Epithelial cell of proximal tubule (primary cell): ENCODE data around the gene ANLN. TPM values are rescaled to one million over a fixed set of nuclear protein-coding genes. Genes with fewer than 3 reads are reported as not detected.
A peak's percentile ranks its signal among the peaks of the same experiment; 100 is the strongest.
"Not testable (repeated sequence)": the region's sequence is repeated elsewhere in the genome, so short reads cannot be mapped to it uniquely, and the experiment has no call there.

ENCODE experiments used
- DNase-seq: peaks from one replicate; pipeline ENCODE4 v3.0.0-alpha.2; 2011; ENCODE audit warnings: low read depth
- H3K4me3 ChIP-seq: 2 replicates; pipeline ENCODE4 v1.5.1; 2011; ENCODE audit warnings: low read depth, mild to moderate bottlenecking, low read length
- CTCF ChIP-seq: conservative IDR thresholded peaks from 2 replicates; pipeline ENCODE4 v1.5.1; 2012; ENCODE audit warnings: low read depth, mild to moderate bottlenecking, low read length
- total RNA-seq: library from RNA; depleted of rRNA; stranded (reverse); fragments of >200 nt; gene quantifications from 2 replicates; pipeline ENCODE4 v1.2.3, GENCODE V29; 2015

ANLN gene
- total RNA-seq, 1 donor from 2014 or later: 155 TPM

GRCh38 chr7:36464271-36464670 lies 74.6 kb downstream of the ANLN start:
- no peak for TF ChIP-seq CTCF
- H3K4me3 ChIP-seq: no peak overlapping the region
- no peak for DNase-seq

- not testable (repeated sequence) for DNase-seq, H3K4me3 ChIP-seq
Measured at GRCh38 chr7:36466001-36466400, 76.3 kb downstream of the ANLN start.

- no peak for TF ChIP-seq CTCF
- DNase-seq: no peak
- H3K4me3 ChIP-seq: no peak overlapping the region
Measured at GRCh38 chr7:36468370-36469101, 78.9 kb downstream of the ANLN start.

DNA sequence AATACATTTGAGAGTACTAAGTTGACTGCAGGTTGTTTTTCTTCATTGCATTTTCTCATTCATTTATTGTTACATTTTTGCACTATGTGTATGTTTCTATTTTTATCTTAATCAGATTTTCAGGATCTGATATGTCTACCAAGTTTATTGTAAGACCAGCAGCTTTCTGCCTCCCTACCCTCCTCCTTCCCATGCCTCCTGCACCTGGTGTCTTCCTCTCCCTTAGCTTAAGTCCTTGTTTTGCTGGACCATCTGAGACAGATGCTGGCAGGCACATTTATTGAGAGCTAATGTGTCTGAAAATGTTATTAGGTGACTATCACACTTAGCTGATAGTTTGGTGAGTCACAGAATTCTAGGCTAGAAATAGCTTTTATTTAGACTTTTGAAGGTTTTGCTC lies 79.6 kb downstream of the ANLN start:
- no peak for DNase-seq
- H3K4me3 ChIP-seq: no peak overlapping the region
- no peak for TF ChIP-seq CTCF

GRCh38 chr7:36472141-36472729 lies 82.6 kb downstream of the ANLN start:
- no peak for TF ChIP-seq CTCF
- no peak overlapping the region for H3K4me3 ChIP-seq
- DNase-seq: no peak

DNA sequence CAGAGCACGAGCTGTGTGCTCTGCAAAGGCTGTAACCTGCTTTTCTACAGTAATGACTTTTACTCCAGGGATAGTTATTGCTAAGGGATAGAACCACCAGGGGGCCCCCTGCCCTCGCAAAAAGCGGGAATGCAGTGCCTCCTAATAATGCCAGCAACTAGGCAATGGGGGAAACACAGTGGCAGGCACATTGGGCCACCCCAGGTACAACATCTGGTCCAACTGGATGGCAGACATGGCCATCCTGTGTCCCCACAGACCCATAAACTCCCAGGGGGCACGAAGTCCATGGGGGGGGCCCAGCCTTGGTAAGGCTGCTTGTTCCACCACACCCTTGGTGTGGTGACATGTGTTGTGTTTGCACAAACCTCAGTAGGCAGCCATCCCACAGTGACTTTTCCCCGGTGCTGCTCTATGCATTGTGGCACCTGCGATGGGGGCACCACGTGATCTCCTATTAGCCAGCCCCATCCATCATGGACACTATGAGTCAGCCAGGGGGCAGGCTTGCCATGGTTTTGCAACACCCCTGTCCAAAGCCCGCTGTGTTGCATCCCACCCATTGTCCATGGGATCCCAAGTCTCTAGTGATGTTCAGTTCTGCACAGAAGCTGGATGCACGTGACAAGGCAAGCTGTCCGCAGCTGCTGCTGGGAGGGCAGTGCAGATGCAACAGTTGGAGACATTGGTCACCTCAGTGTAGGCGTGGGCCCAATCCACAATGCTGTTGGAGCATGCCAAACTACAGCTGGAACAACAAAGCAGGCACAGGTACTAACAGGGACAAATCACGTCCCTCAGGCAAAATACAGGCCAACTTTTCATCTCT lies 84.0 kb downstream of the ANLN start:
- peak; percentile 81 for TF ChIP-seq CTCF
- DNase-seq: no peak
- H3K4me3 ChIP-seq: no peak overlapping the region

DNA sequence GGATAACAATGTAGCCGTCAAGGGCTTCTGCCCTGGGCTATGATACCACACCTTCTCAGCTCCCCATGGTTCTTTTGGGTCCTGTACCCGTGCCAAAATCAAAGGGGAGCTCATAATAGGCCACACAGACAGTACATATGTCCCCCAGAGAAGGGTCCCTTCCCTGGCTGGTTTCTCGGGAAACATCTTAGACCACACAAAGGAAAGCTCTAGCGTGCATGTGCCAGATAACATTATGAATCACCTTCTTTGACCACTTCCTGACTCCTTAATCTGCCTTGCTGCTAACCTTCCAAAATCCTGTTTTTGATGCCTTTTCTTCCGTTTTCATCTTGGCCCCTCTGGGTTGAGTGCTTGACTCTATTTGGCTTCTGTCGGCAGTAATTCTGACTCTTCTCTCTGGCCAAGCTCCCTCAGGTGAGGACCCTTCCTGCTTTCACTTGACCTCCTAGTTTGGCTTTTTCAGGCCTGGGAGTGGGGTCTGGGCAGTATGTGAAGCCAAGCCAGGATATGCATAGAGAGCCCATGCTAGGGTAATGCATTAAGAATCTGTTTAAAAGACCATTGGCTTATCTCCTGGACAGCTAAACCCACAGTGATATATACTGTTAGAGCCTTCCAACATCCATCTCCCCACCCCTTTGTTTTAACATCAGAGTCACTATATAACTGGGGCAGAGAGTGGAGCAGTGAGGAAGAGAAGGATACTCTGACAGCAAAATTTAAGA lies 84.8 kb downstream of the ANLN start:
- no peak overlapping the region for H3K4me3 ChIP-seq
- no peak for DNase-seq
- TF ChIP-seq CTCF: no peak
